ENCODE results near the gene ZCWPW1. TPM values are rescaled to one million over a fixed set of nuclear protein-coding genes. Genes with fewer than 3 reads are reported as not detected.

Gene ZCWPW1
- polyA plus RNA-seq, 1 of the 3 experiments (the other 2 are of a cell fraction), result 4.1 TPM

DNA sequence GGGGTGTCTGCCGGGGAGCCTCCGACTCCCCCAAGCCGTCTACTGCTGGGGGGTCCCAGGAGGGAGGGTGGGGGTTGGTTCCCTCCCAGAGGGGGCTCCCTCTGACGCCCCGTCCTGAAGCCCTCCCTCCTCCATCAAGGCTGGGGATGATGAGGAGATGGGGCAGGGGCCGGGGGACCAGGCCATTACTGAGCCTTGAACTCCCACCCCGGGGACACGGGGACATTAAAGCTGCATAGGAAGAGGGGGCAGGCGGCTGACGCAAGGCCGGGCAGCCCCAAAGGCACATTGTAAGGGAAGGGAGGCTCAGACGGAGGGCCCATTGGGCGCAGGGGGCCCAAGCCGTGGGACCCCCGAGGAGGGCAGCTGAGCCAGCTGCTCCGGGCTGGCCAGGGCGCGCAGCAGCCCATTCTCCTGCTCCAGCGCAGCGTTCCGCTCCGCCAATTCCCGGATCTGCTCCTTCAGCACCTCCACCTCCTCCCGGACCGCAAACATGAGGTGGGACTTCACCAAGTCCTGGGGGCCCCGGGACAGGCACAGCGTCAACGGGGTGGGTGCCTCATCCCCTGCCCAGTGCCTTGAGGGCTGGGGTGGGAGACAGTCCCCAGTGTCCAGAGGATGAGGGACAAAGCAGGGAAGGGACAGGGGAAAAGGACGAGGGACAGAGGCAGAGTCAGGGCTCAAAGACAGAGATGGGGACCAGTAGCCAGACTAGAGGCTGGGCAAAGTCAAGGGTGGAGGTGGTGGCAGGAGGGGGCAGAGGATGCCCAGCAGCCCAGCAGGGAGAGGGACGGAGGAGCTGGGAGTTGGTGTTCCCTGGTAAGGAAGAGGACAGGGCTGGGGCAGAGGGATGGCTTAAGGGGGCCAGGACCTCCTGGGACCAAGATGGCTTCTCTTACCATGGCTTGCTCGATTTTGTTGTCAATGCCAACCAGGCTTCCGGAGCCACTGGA, 38.4 kb upstream of the ZCWPW1 start:
- H3K36me3 ChIP-seq (replicated peaks in 1 of 2; ENCODE audit: control insufficient read depth in 1 of 2, insufficient read depth in 2 of 2, low read length in 1 of 2), result peaks cover 0 to 4% of the 10 kb centered on the region in 2 experiments
- WGBS (ENCODE audit: low lambda C conversion rate), result 89% methylated on average over 32 of the region's 32 CpGs
- no peak overlapping the region for H3K9ac ChIP-seq
- DNase-seq, result peak; percentile 43
- no peaks in the 10 kb centered on the region for H3K27me3 ChIP-seq (ENCODE audit: insufficient read depth)
- peaks cover 16% of the 10 kb centered on the region for H3F3A ChIP-seq (replicated peaks; ENCODE audit: insufficient read depth)
- H3K4me1 ChIP-seq (ENCODE audit: control insufficient read depth in 1 of 2, insufficient read depth in 2 of 2, low read depth in 1 of 2, low read length in 1 of 2), result peaks cover 3 to 15% of the 10 kb centered on the region in 2 experiments; a peak in 3 of 4 replicates
- ChIA-PET CTCF (interaction anchor here (1.0 to 11.9 kb wide), 10 partner anchors 9 to 259 kb away, joined by 3 to 398 read pairs (median 20); partner anchors contain the start of genes NYAP1 and TSC22D4), POLR2A (no interaction called here)
- no peak overlapping the region for H3K4me2 ChIP-seq
- no peaks in the 10 kb centered on the region for H3K9me3 ChIP-seq
- H3K79me2 ChIP-seq (ENCODE audit: insufficient read depth), result no peaks in the 10 kb centered on the region
- no peaks in the 10 kb centered on the region for H4K20me1 ChIP-seq (ENCODE audit: insufficient read depth)
- no peak for TF ChIP-seq MEF2A (IDR thresholded peaks at IDR 0.05; ENCODE audit: borderline replicate concordance, low read depth)
- TF ChIP-seq, protein P1, sequence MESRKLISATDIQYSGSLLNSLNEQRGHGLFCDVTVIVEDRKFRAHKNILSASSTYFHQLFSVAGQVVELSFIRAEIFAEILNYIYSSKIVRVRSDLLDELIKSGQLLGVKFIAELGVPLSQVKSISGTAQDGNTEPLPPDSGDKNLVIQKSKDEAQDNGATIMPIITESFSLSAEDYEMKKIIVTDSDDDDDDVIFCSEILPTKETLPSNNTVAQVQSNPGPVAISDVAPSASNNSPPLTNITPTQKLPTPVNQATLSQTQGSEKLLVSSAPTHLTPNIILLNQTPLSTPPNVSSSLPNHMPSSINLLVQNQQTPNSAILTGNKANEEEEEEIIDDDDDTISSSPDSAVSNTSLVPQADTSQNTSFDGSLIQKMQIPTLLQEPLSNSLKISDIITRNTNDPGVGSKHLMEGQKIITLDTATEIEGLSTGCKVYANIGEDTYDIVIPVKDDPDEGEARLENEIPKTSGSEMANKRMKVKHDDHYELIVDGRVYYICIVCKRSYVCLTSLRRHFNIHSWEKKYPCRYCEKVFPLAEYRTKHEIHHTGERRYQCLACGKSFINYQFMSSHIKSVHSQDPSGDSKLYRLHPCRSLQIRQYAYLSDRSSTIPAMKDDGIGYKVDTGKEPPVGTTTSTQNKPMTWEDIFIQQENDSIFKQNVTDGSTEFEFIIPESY (IDR thresholded peaks at IDR 0.05; ENCODE audit: borderline replicate concordance, low read depth), result no peak
- no peaks in the 10 kb centered on the region for H3K9me2 ChIP-seq
- no peak overlapping the region for H3K4me3 ChIP-seq (ENCODE audit: low read depth in 2 of 2, low read length in 1 of 2)
- no peak overlapping the region for H2AFZ ChIP-seq (ENCODE audit: low read depth)
- no peak overlapping the region for H3K27ac ChIP-seq (ENCODE audit: low read depth in 2 of 2, low read length in 1 of 2)

DNA sequence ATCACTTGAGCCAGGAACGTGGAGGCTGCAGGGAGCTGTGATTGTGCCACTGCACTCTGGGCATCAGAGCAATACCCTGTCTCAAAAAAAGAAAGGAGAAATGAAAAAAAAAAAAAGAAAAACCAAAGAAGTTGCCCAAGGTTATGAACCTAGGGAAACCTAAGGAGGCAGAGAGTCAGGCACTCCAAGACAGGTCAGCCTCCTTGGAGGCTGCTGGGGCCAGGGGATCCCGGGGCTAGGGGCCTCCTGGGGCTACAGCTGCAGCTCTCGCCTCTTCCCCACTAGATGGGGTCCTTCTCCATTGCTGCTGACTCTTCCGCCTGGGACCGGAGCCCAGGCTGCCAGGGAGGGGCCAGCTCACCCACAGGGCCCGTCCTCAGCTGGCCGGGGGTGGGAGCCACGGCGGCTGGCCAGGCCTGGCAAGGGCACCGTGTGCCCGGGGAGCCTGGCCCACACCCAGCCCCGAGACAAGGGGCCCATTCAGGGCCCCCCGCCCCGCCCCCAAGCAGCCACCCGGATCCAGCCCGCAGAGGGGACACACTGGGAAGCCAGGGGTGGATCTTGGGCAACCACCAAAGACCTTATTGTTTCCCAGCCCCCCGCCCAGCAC, 37.3 kb upstream of the ZCWPW1 start:
- H3K9ac ChIP-seq, result no peak overlapping the region
- H3K27ac ChIP-seq (ENCODE audit: low read depth in 2 of 2, low read length in 1 of 2), result peak overlapping the region in 1 of 2 experiments; percentile 1; a peak in 1 of 4 replicates
- no peaks in the 10 kb centered on the region for H3K9me3 ChIP-seq
- H3K36me3 ChIP-seq (replicated peaks in 1 of 2; ENCODE audit: control insufficient read depth in 1 of 2, insufficient read depth in 2 of 2, low read length in 1 of 2), result peaks cover 0 to 4% of the 10 kb centered on the region in 2 experiments
- no peaks in the 10 kb centered on the region for H3K27me3 ChIP-seq (ENCODE audit: insufficient read depth)
- no peaks in the 10 kb centered on the region for H4K20me1 ChIP-seq (ENCODE audit: insufficient read depth)
- no peak overlapping the region for H3K4me3 ChIP-seq (ENCODE audit: low read depth in 2 of 2, low read length in 1 of 2)
- H3K4me1 ChIP-seq (ENCODE audit: control insufficient read depth in 1 of 2, insufficient read depth in 2 of 2, low read depth in 1 of 2, low read length in 1 of 2), result peaks cover 3 to 15% of the 10 kb centered on the region in 2 experiments; a peak in 3 of 4 replicates
- no peak overlapping the region; the same call in 1 of the 2 replicates for H3K4me2 ChIP-seq
- ChIA-PET POLR2A (interaction anchor here (0.7 to 1.3 kb wide), 4 partner anchors 13 to 83 kb away, joined by 3 to 4 read pairs (median 4); partner anchors contain the start of gene TSC22D4), CTCF (interaction anchor here (0.6 to 11.9 kb wide), 37 partner anchors 9 to 366 kb away, joined by 3 to 398 read pairs (median 5); partner anchors contain the start of genes NYAP1, PCOLCE and TSC22D4)
- DNase-seq, result peak; percentile 98
- no peaks in the 10 kb centered on the region for H3K9me2 ChIP-seq
- peaks cover 12% of the 10 kb centered on the region for H3F3A ChIP-seq (replicated peaks; ENCODE audit: insufficient read depth)
- no peaks in the 10 kb centered on the region for H3K79me2 ChIP-seq (ENCODE audit: insufficient read depth)
- H2AFZ ChIP-seq (ENCODE audit: low read depth), result no peak overlapping the region
- 20% methylated on average over 8 of the region's 17 CpGs for WGBS (ENCODE audit: low lambda C conversion rate)
- no peak for TF ChIP-seq RFX5 (IDR thresholded peaks at IDR 0.05; ENCODE audit: low read length)
- no peak for TF ChIP-seq MEF2A (IDR thresholded peaks at IDR 0.05; ENCODE audit: borderline replicate concordance, low read depth)
- TF ChIP-seq TAF1 (IDR thresholded peaks at IDR 0.05; ENCODE audit: borderline replicate concordance, low read depth, low read length), result peak; percentile 39; the same call in 1 of the 2 replicates
- peak; percentile 87 for TF ChIP-seq RAD21 (IDR thresholded peaks at IDR 0.05; ENCODE audit: low read length)
- TF ChIP-seq, protein P2, sequence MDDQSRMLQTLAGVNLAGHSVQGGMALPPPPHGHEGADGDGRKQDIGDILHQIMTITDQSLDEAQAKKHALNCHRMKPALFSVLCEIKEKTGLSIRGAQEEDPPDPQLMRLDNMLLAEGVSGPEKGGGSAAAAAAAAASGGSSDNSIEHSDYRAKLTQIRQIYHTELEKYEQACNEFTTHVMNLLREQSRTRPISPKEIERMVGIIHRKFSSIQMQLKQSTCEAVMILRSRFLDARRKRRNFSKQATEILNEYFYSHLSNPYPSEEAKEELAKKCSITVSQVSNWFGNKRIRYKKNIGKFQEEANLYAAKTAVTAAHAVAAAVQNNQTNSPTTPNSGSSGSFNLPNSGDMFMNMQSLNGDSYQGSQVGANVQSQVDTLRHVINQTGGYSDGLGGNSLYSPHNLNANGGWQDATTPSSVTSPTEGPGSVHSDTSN (IDR thresholded peaks at IDR 0.05), result peak; percentile 43; the same call in 1 of the 2 replicates
- peak; percentile 69; the same call in 1 of the 2 replicates for TF ChIP-seq SIN3A (IDR thresholded peaks at IDR 0.05; ENCODE audit: borderline replicate concordance, low read depth, low read length)
- no peak for TF ChIP-seq RCOR1 (IDR thresholded peaks at IDR 0.05; ENCODE audit: low read length)
- peak; percentile 39 for TF ChIP-seq POLR2AphosphoS5 (IDR thresholded peaks at IDR 0.05; ENCODE audit: low read depth, low read length)
- no peak for TF ChIP-seq FOXJ3 (CRISPR knock-in tag; IDR thresholded peaks at IDR 0.05)
- TF ChIP-seq SMC3 (IDR thresholded peaks at IDR 0.05; ENCODE audit: low read depth, low read length), result peak; percentile 73
- peak; percentile 39; the same call in 1 of the 2 replicates for TF ChIP-seq TCF12 (IDR thresholded peaks at IDR 0.05)
- TF ChIP-seq, protein P3, sequence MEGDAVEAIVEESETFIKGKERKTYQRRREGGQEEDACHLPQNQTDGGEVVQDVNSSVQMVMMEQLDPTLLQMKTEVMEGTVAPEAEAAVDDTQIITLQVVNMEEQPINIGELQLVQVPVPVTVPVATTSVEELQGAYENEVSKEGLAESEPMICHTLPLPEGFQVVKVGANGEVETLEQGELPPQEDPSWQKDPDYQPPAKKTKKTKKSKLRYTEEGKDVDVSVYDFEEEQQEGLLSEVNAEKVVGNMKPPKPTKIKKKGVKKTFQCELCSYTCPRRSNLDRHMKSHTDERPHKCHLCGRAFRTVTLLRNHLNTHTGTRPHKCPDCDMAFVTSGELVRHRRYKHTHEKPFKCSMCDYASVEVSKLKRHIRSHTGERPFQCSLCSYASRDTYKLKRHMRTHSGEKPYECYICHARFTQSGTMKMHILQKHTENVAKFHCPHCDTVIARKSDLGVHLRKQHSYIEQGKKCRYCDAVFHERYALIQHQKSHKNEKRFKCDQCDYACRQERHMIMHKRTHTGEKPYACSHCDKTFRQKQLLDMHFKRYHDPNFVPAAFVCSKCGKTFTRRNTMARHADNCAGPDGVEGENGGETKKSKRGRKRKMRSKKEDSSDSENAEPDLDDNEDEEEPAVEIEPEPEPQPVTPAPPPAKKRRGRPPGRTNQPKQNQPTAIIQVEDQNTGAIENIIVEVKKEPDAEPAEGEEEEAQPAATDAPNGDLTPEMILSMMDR (IDR thresholded peaks at IDR 0.05), result peak; percentile 85
- peak; percentile 81 for TF ChIP-seq NFIC (IDR thresholded peaks at IDR 0.05; ENCODE audit: borderline replicate concordance)
- TF ChIP-seq FOSL2 (IDR thresholded peaks at IDR 0.05; ENCODE audit: borderline replicate concordance, low read depth), result no peak
- no peak for TF ChIP-seq JUND (IDR thresholded peaks at IDR 0.05)
- TF ChIP-seq MXI1 (IDR thresholded peaks at IDR 0.05; ENCODE audit: low read depth, low read length), result peak; percentile 55
- TF ChIP-seq, protein P1 (IDR thresholded peaks at IDR 0.05; ENCODE audit: borderline replicate concordance, low read depth), result no peak

Measured in SK-N-SH (cell line).